22Rv1 (cell line): Measurements from ENCODE around the gene CREB1.
A peak's percentile ranks its signal among the peaks of the same experiment; 100 is the strongest.
"Not testable (repeated sequence)": the region's sequence is repeated elsewhere in the genome, so short reads cannot be mapped to it uniquely, and the experiment has no call there.

Experiments
- H3K27ac ChIP-seq: fragments of 450-650 bp; 2 replicates; pipeline ENCODE4 v1.5.1; 2017
- ZFX ChIP-seq: fragments of 450-650 bp; IDR thresholded peaks from 2 replicates; pipeline ENCODE4 v1.6.1; 2017; ENCODE audit warnings: antibody characterized with exemption, borderline replicate concordance
- TF ChIP-seq, protein P1 (sequence below): fragments of 450-650 bp; IDR thresholded peaks from 2 replicates; pipeline ENCODE4 v1.5.1; 2017; ENCODE audit warnings: mild to moderate bottlenecking

The CREB1 gene

DNA sequence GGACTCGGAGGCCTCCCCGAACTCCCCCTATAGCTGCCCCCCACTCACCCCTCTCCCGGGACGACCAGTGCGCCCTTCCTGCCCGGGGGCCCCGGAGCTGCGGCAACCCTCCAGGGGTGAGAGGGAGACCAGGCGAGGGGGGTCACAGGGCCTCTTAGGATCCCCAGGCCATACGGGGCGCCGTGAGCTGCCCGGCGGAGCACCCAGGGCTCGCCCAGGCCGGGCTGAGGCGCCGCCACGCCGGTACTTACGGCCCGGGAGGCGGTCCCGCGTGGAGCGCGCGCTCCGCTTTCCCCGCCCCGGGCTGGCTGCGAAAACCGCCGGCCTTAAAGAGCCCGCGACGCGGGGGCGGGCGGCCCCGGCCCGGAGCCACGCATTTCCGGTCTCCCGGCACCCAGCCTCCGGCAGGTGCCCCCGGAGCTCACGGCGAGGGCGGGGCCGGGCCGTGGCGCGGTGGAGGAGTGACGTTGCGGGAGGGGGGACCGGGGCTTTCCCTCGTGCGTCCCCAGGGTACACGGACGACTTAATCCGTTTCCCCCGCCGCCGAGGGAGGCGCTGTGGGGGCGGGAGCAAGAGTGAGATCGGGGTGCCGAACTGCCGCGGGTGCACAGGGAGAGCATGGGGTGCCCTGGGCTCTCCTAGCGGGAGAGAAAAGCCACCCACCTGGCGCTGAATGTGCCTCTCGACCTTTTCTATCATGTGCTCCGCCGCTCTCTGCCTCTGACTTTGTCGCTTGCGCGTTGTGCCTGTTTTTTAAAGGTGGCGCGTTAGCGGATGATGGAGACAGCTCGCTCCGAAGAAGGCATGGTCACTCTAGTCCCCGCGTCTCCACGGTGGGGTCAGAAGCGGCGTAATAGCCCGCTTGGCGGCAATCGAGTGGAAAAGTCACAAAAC lies 95.5 kb downstream of the CREB1 start, which contains the start of gene METTL21A:
METTL21A (minus strand) TSS at position 381 of the 894 bp plus-strand sequence. CDS start 1,019 bp downstream, outside the sequence.
- H3K27ac ChIP-seq = peak within 1 kb of the TSS; percentile 93
- TF ChIP-seq, protein P1, sequence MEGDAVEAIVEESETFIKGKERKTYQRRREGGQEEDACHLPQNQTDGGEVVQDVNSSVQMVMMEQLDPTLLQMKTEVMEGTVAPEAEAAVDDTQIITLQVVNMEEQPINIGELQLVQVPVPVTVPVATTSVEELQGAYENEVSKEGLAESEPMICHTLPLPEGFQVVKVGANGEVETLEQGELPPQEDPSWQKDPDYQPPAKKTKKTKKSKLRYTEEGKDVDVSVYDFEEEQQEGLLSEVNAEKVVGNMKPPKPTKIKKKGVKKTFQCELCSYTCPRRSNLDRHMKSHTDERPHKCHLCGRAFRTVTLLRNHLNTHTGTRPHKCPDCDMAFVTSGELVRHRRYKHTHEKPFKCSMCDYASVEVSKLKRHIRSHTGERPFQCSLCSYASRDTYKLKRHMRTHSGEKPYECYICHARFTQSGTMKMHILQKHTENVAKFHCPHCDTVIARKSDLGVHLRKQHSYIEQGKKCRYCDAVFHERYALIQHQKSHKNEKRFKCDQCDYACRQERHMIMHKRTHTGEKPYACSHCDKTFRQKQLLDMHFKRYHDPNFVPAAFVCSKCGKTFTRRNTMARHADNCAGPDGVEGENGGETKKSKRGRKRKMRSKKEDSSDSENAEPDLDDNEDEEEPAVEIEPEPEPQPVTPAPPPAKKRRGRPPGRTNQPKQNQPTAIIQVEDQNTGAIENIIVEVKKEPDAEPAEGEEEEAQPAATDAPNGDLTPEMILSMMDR = no peak
- TF ChIP-seq ZFX = no peak

DNA sequence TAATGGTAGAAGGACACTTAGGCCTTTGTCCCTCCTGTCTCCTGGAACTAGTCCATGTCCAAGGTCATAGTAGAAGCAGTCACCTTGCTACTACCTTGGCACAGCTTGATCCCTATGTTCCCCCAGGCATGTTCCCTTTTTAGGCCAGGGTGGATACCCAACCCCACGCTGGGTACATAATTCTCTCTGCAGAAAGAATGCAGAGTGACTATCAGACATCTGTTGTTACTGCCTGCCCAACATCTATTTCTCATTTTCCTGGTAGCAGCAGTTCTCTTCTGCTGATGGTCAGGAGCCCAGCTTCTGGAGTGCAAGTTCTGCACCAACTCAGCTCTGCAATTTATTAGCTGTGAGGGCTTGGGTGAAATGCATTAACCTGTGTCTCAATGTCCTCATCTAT lies 99.8 kb downstream of the CREB1 start:
- H3K27ac ChIP-seq = no peak overlapping the region
- TF ChIP-seq, protein P1 = no peak
- no peak for TF ChIP-seq ZFX

DNA sequence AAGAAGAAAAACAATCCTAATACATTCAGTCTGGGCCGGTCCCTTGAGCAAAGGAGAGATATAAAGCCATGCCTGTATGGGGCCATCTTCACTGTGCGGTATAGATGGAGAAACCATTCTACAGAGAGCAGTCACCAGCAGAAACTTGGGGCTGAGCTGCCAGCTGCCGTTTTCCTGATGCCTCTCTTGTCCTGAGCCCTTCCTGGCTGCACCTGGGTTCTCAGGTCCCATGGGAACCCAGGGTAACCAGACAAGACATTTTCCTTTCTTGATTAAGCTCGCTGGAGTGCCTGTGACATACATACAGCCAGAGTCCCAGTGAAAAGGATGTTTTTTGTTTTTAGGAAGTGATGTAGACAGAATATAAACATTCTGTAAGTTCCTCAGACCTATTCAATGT lies 100.7 kb downstream of the CREB1 start:
- H3K27ac ChIP-seq = no peak overlapping the region

DNA sequence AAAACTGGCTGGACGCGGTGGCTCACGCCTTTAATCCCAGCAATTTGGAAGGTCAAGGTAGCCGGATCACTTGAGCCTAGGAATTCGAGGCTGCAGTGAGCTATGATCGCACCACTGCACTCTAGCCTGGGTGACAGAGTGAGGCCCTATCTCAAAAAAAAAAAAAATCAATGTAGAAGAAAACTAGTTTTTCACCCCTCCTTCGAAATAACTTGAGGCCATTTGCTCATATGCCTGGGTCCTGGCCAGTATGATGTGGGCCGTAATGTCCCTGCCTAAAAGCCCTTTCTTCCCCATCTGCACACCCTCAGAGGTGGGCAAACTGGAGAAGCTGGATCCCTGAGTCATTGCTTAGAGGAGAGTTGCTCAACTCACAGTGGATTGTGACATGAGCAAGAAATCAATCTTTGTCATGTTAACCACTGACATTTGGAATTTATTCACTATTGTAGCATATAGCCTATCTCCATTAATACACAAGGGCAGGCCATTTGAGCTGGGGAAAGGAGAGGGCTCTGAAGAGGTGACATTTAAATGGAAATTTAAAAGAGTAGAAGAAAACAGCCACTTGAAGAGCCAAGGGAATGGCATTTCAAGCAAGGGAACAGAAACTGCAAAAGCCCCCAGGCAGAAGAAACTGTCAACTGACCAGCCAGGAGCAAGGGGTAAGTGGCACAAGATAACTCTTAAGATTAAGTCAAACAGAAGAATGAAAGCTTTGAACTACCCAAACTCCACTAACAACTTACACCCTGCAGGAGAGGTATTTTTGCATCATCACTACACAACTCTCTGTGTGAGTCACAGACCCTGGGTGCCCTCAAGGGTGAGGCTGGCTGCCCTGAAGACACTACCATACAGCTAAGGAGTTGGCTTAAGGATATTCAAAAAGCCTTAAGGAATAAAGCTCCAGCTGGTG lies 103.1 kb downstream of the CREB1 start:
- no peak for TF ChIP-seq ZFX
- TF ChIP-seq, protein P1 = no peak
- no peak overlapping the region for H3K27ac ChIP-seq

More for the DNA sequence above, 100.7 kb downstream of the CREB1 start:
- TF ChIP-seq ZFX = no peak
- TF ChIP-seq, protein P1 = no peak

DNA sequence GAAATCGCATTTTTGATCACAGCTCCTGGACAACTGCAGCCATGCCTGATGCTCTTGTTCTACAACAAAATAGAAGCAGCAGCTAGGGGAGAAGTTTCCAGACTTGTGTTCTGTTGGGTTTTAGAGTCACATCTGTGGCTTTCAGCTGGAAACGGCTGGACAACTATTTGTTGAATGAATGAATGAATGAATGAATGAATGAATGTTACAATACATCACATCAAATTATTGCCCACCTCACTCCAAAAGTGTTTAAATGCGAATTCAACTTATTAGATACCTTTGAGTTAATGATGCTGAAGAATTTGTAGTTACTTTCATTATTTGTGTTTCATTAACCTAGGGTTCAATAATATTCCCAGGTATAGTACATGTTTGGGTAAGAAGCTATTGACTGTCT lies 103.9 kb downstream of the CREB1 start:
- no peak overlapping the region for H3K27ac ChIP-seq

DNA sequence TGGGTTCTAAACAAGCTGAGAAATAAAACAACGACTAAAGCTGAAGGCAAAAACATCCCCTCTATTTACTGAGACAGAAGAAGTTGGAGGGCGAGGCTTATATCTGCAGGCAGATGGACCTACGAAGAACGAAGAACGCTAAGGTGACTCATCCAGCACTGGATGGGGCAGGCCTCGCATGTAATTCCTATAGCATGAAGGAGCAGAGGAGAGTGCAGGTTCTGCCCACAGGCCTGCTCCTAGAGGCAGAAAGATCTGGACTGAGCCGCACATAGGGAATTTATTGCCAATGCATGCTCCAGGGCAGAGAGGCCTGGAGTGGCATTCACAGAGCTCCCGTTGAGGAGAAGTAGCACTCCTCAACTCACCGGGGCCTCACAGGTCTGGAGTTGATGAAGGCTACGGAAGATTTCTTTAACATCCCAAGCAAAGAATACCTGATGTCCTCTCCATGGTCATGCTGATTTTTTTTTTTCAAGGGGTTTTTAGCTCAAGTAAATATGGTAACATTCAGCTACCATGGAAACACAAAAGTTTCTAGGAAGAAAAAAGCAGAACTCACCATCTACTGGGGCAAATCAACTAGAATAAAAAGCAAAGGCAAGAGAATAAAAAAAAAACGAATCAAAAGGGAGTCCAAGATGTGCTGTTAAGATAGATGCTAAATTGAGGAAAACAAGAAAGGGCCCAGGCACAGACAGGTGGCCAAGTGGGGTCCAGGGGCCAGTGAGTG lies 105.9 kb downstream of the CREB1 start:
- TF ChIP-seq, protein P1 = no peak
- no peak for TF ChIP-seq ZFX
- no peak overlapping the region for H3K27ac ChIP-seq

More for the DNA sequence above, 103.9 kb downstream of the CREB1 start:
- no peak for TF ChIP-seq ZFX
- TF ChIP-seq, protein P1 = no peak

DNA sequence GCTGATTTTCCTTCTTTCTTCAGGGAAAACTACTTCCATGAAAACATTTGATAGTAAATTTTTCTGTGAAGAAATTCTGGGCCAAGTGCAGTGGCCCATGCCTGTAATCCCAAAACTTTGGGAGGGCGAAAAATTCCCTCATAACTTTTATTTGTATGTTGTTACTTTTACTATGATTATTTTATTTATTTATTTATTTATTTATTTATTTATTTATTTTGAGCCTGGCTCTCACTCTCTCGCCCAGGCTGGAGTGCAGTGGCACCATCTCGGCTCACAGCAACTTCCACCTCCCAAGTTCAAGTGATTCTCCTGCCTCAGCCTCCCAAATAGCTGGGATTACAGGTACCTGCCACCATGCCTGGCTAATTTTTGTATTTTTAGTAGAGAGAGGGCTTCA lies 109.5 kb downstream of the CREB1 start:
- H3K27ac ChIP-seq = not testable (repeated sequence)
